Measurements from ENCODE around the gene LRRC71. TPM values are rescaled to one million over a fixed set of nuclear protein-coding genes. Genes with fewer than 3 reads are reported as not detected.

The LRRC71 gene
- total RNA-seq, 1 donor from 2014 or later: not detected

DNA sequence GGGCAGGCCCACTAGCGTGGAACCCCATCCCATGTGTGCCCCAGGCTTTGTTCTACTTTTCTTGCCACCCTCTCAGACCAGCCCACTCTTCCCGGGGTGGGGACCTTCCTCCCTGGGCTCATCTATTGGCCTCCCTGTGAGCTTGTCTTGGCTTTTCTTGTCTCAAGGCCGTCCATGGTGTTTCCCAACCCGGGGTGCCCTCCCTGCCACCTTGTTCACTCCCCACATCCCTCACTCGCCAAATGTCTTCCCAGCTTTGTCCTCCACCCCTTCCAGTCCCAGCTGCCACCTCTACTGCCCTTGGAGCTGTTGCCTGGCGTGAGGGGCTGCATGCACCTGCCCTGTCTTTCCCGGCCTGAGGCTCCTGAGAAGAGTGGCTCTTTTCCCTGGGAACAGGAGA, 18.4 kb downstream of the LRRC71 start:
- H3K27me3 Mint-ChIP-seq (ENCODE audit: insufficient read depth, low read depth): peaks cover 5% of the 10 kb centered on the region
- H3K27ac Mint-ChIP-seq: no peak overlapping the region
- Histone ChIP-seq H3K4me2 (no peak overlapping the region), H3K79me2 (ENCODE audit: low read depth) (no peaks in the 10 kb centered on the region), H3K4me3 (no peak overlapping the region), H2AFZ (replicated peaks) (no peak overlapping the region), H3K9ac (no peak overlapping the region), H3K4me1 (no peaks in the 10 kb centered on the region), H3K27ac (no peak overlapping the region), H3K9me3 (ENCODE audit: low read depth) (no peaks in the 10 kb centered on the region), H4K20me1 (ENCODE audit: low read depth) (no peaks in the 10 kb centered on the region), H3K36me3 (no peaks in the 10 kb centered on the region), H3F3A (ENCODE audit: low read depth) (no peaks in the 10 kb centered on the region), H3K27me3 (no peaks in the 10 kb centered on the region)
- no peak for DNase-seq (ENCODE audit: low spot score)
- H3K4me3 Mint-ChIP-seq: no peak overlapping the region
- no peaks in the 10 kb centered on the region for H3K4me1 Mint-ChIP-seq
- TF ChIP-seq EZH2phosphoT487 (IDR thresholded peaks at IDR 0.05) (no peak), CTCF (IDR thresholded peaks at IDR 0.05) (no peak), EZH2 (IDR thresholded peaks at IDR 0.05) (no peak)
- H3K36me3 Mint-ChIP-seq: peaks cover 36% of the 10 kb centered on the region
- no peaks in the 10 kb centered on the region for H3K9me3 Mint-ChIP-seq

DNA sequence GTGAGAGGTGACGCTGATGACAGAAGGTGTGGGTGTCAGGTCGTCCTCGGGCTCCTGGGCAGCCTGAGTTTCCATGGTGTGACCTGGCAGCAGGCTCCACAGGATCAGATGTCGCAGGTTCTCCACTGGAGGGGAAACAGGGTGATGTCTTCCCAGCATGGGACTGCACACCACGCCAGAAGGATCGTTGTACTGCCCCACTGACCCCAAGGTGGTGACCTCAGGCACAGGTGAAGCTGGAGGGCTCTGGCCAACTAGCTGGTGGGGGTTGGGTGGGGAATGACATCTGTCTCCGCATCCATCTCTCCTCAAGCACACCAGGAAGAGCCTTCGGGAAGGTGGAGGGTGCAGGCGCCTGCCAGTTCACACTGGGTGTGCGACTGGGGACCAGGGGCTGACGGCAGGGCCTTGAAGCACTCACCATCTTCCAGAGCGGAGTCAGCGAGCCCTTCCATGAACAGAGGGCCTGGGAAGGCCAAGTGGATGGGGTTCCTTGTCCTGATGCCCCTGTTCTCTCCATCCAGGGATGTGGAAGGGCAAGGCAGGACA, 19.4 kb downstream of the LRRC71 start:
- H3K4me1 ChIP-seq: no peaks in the 10 kb centered on the region
- Mint-ChIP-seq H3K9me3 (no peaks in the 10 kb centered on the region), H3K4me1 (no peaks in the 10 kb centered on the region), H3K36me3 (peaks cover 43% of the 10 kb centered on the region), H3K27ac (no peak overlapping the region), H3K27me3 (ENCODE audit: insufficient read depth, low read depth) (peaks cover 3% of the 10 kb centered on the region), H3K4me3 (no peak overlapping the region)
- H2AFZ ChIP-seq (replicated peaks): no peak overlapping the region
- no peaks in the 10 kb centered on the region for H3K36me3 ChIP-seq
- H3F3A ChIP-seq (ENCODE audit: low read depth): no peaks in the 10 kb centered on the region
- H3K4me2 ChIP-seq: no peak overlapping the region
- no peak overlapping the region for H3K4me3 ChIP-seq
- H3K27me3 ChIP-seq: no peaks in the 10 kb centered on the region
- H3K9ac ChIP-seq: no peak overlapping the region
- TF ChIP-seq CTCF (IDR thresholded peaks at IDR 0.05) (no peak), EZH2 (IDR thresholded peaks at IDR 0.05) (no peak), EZH2phosphoT487 (IDR thresholded peaks at IDR 0.05) (no peak)
- no peaks in the 10 kb centered on the region for H4K20me1 ChIP-seq (ENCODE audit: low read depth)
- H3K79me2 ChIP-seq (ENCODE audit: low read depth): no peaks in the 10 kb centered on the region
- H3K27ac ChIP-seq: no peak overlapping the region
- no peak for DNase-seq (ENCODE audit: low spot score)
- H3K9me3 ChIP-seq (ENCODE audit: low read depth): no peaks in the 10 kb centered on the region

GRCh38 chr1:156941675-156942074, 21.2 kb downstream of the LRRC71 start:
- Mint-ChIP-seq H3K9me3 (no peaks in the 10 kb centered on the region), H3K36me3 (peaks cover 53% of the 10 kb centered on the region), H3K27me3 (ENCODE audit: insufficient read depth, low read depth) (peaks cover 6% of the 10 kb centered on the region), H3K27ac (no peak overlapping the region), H3K4me1 (no peaks in the 10 kb centered on the region), H3K4me3 (no peak overlapping the region)
- H4K20me1 ChIP-seq (ENCODE audit: low read depth): no peaks in the 10 kb centered on the region
- no peaks in the 10 kb centered on the region for H3K36me3 ChIP-seq
- no peak for DNase-seq (ENCODE audit: low spot score)
- H2AFZ ChIP-seq (replicated peaks): no peak overlapping the region
- no peaks in the 10 kb centered on the region for H3K27me3 ChIP-seq
- no peak overlapping the region for H3K4me3 ChIP-seq
- TF ChIP-seq EZH2 (IDR thresholded peaks at IDR 0.05) (no peak), EZH2phosphoT487 (IDR thresholded peaks at IDR 0.05) (no peak), CTCF (IDR thresholded peaks at IDR 0.05) (no peak)
- no peaks in the 10 kb centered on the region for H3F3A ChIP-seq (ENCODE audit: low read depth)
- H3K4me2 ChIP-seq: no peak overlapping the region
- no peaks in the 10 kb centered on the region for H3K4me1 ChIP-seq
- H3K9me3 ChIP-seq (ENCODE audit: low read depth): no peaks in the 10 kb centered on the region
- H3K79me2 ChIP-seq (ENCODE audit: low read depth): no peaks in the 10 kb centered on the region
- no peak overlapping the region for H3K9ac ChIP-seq
- H3K27ac ChIP-seq: no peak overlapping the region
